Vagina (tissue), 2 donors: ENCODE results near the gene MZF1.

Experiments
- CTCF ChIP-seq, 3 experiments: fragments of 450-650 bp in 2 of 3; fragments of 200-600 bp in 1 of 3; sonication (generic) in 1 of 3; IDR thresholded peaks; one replicate each; pipeline ENCODE4 v1.5.1; 2017 to 2019; ENCODE audit warnings: antibody characterized with exemption in 3 of 3, mild to moderate bottlenecking in 2 of 3, moderate library complexity in 2 of 3
- POLR2AphosphoS5 ChIP-seq, 2 donors: sonication (generic); formaldehyde crosslinking; IDR thresholded peaks; one replicate each; pipeline ENCODE4 v1.9.0; 2017; ENCODE audit warnings: antibody characterized with exemption in 2 of 2, mild to moderate bottlenecking in 2 of 2, low read depth in 1 of 2; ENCODE audit not compliant: insufficient read depth in 1 of 2

GRCh38 chr19:58555369-58555885 lies 17.7 kb downstream of the MZF1 start:
- TF ChIP-seq CTCF (IDR thresholded peaks at IDR 0.05) (no peak), POLR2AphosphoS5 (IDR thresholded peaks at IDR 0.05; ENCODE audit: insufficient read depth in 1 of 2, low read depth in 1 of 2) (no peak)
